Kasumi-1 (cell line): Measurements from ENCODE around the gene CANT1.

ENCODE experiments used
- DNase-seq, 2 experiments: peaks; one replicate each; lab custom pipeline; 2025; lab: John Stamatoyannopoulos, UW

The CANT1 gene

GRCh38 chr17:79007504-79008381 is 1.8 kb downstream of the CANT1 start:
- no peak for DNase-seq

GRCh38 chr17:79006794-79007503 is 2.6 kb downstream of the CANT1 start:
- no peak for DNase-seq

GRCh38 chr17:79006046-79006445 is 3.5 kb downstream of the CANT1 start:
- DNase-seq = no peak

- no peak for DNase-seq
Observed at GRCh38 chr17:79005063-79005861, 4.3 kb downstream of the CANT1 start.

- DNase-seq = no peak
Observed at GRCh38 chr17:79003661-79004411, 5.7 kb downstream of the CANT1 start.

- no peak for DNase-seq
Observed at GRCh38 chr17:79002796-79003593, 6.6 kb downstream of the CANT1 start.

- no peak for DNase-seq
Observed at GRCh38 chr17:79002291-79002690, 7.3 kb downstream of the CANT1 start.

GRCh38 chr17:79001190-79002020 is 8.2 kb downstream of the CANT1 start:
- no peak for DNase-seq

- DNase-seq = no peak
Observed at GRCh38 chr17:79000396-79001189, 9.0 kb downstream of the CANT1 start.

- DNase-seq = no peak
Observed at GRCh38 chr17:78999947-79000395, 9.6 kb downstream of the CANT1 start.

GRCh38 chr17:78999056-78999768 is 10.4 kb downstream of the CANT1 start:
- DNase-seq = no peak

- no peak for DNase-seq
Observed at GRCh38 chr17:78998311-78999055, 11.1 kb downstream of the CANT1 start.

GRCh38 chr17:78997881-78998280 is 11.7 kb downstream of the CANT1 start:
- DNase-seq = no peak

- no peak for DNase-seq
Observed at GRCh38 chr17:78997231-78997741, 12.3 kb downstream of the CANT1 start.

GRCh38 chr17:78996781-78997201 is 12.8 kb downstream of the CANT1 start:
- DNase-seq = no peak

- DNase-seq = no peak
Observed at GRCh38 chr17:78995761-78996451, 13.7 kb downstream of the CANT1 start.
